HEK293 (cell line): ENCODE results near the gene GMPR.

ENCODE experiments used
- KLF1 ChIP-seq: fragments of 450-650 bp; formaldehyde crosslinking; IDR thresholded peaks from 2 replicates; pipeline ENCODE4 v1.5.1; 2016; ENCODE audit warnings: missing biosample characterization, missing genetic modification characterization
- ZBTB8A ChIP-seq: fragments of 450-650 bp; formaldehyde crosslinking; IDR thresholded peaks from 2 replicates; pipeline ENCODE4 v1.5.1; 2016; ENCODE audit warnings: missing biosample characterization, missing genetic modification characterization
- ZNF121 ChIP-seq: fragments of 450-650 bp; formaldehyde crosslinking; IDR thresholded peaks from 2 replicates; pipeline ENCODE4 v1.5.1; 2016; ENCODE audit warnings: missing biosample characterization, missing genetic modification characterization
- ZNF548 ChIP-seq: fragments of 450-650 bp; formaldehyde crosslinking; IDR thresholded peaks from 2 replicates; pipeline ENCODE4 v1.5.1; 2016; ENCODE audit warnings: missing biosample characterization, missing genetic modification characterization
- ZNF670 ChIP-seq: fragments of 450-650 bp; formaldehyde crosslinking; IDR thresholded peaks from 2 replicates; pipeline ENCODE4 v1.5.1; 2016; ENCODE audit warnings: missing biosample characterization, missing genetic modification characterization, low read depth
- TF ChIP-seq, protein P1 (sequence below): fragments of 450-650 bp; formaldehyde crosslinking; IDR thresholded peaks from 2 replicates; pipeline ENCODE4 v1.5.1; 2016; ENCODE audit warnings: missing biosample characterization, missing genetic modification characterization
- TF ChIP-seq, protein P2 (sequence below): fragments of 450-650 bp; formaldehyde crosslinking; IDR thresholded peaks from 2 replicates; pipeline ENCODE4 v1.5.1; 2016; ENCODE audit warnings: missing biosample characterization, missing genetic modification characterization

DNA sequence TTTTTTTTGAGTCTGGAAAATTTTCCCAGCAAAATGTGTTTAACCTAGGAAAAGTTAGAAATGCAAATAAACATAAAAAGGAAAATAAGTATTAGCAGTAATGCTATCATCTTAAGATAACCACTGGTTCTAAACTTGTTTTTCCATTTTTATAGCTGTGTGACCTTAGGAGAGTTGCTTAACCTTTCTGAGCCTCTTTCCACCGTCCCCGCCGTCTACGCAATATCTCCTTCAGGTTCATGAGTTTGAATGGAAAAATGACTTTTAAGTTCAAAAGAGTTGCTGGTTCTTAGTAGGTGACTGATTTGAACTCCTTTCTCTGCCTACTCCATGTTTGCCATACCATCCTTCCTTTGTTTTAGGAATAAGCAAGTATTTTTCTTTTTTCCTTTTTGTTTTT lies 44.0 kb downstream of the GMPR start:
- TF ChIP-seq, protein P1, sequence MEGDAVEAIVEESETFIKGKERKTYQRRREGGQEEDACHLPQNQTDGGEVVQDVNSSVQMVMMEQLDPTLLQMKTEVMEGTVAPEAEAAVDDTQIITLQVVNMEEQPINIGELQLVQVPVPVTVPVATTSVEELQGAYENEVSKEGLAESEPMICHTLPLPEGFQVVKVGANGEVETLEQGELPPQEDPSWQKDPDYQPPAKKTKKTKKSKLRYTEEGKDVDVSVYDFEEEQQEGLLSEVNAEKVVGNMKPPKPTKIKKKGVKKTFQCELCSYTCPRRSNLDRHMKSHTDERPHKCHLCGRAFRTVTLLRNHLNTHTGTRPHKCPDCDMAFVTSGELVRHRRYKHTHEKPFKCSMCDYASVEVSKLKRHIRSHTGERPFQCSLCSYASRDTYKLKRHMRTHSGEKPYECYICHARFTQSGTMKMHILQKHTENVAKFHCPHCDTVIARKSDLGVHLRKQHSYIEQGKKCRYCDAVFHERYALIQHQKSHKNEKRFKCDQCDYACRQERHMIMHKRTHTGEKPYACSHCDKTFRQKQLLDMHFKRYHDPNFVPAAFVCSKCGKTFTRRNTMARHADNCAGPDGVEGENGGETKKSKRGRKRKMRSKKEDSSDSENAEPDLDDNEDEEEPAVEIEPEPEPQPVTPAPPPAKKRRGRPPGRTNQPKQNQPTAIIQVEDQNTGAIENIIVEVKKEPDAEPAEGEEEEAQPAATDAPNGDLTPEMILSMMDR (tag by site-specific recombination), result no peak
- TF ChIP-seq KLF1 (tag by site-specific recombination) (no peak), ZNF548 (no peak), ZNF121 (tag by site-specific recombination) (no peak), ZBTB8A (tag by site-specific recombination) (no peak), ZNF670 (tag by site-specific recombination) (no peak)
- TF ChIP-seq, protein P2, sequence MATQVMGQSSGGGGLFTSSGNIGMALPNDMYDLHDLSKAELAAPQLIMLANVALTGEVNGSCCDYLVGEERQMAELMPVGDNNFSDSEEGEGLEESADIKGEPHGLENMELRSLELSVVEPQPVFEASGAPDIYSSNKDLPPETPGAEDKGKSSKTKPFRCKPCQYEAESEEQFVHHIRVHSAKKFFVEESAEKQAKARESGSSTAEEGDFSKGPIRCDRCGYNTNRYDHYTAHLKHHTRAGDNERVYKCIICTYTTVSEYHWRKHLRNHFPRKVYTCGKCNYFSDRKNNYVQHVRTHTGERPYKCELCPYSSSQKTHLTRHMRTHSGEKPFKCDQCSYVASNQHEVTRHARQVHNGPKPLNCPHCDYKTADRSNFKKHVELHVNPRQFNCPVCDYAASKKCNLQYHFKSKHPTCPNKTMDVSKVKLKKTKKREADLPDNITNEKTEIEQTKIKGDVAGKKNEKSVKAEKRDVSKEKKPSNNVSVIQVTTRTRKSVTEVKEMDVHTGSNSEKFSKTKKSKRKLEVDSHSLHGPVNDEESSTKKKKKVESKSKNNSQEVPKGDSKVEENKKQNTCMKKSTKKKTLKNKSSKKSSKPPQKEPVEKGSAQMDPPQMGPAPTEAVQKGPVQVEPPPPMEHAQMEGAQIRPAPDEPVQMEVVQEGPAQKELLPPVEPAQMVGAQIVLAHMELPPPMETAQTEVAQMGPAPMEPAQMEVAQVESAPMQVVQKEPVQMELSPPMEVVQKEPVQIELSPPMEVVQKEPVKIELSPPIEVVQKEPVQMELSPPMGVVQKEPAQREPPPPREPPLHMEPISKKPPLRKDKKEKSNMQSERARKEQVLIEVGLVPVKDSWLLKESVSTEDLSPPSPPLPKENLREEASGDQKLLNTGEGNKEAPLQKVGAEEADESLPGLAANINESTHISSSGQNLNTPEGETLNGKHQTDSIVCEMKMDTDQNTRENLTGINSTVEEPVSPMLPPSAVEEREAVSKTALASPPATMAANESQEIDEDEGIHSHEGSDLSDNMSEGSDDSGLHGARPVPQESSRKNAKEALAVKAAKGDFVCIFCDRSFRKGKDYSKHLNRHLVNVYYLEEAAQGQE (tag by site-specific recombination), result no peak
